HFF-Myc (cell line): Measurements from ENCODE around the gene RAVER1.

ENCODE experiments used
- DNase-seq: peaks from one replicate; pipeline ENCODE4 v3.0.0-alpha.2; 2011; ENCODE audit warnings: low read depth; ENCODE audit errors: extremely low read depth
- H3K4me3 ChIP-seq: replicated peaks from 2 replicates; pipeline ENCODE4 v1.5.1; 2011; ENCODE audit warnings: low read depth, mild to moderate bottlenecking, control low read depth, low read length
- TF ChIP-seq, protein P1 (sequence below): IDR thresholded peaks from 2 replicates; pipeline ENCODE4 v1.5.1; 2012; ENCODE audit warnings: mild to moderate bottlenecking, low read depth, low read length, control low read depth; ENCODE audit errors: missing control alignments

Gene RAVER1

DNA sequence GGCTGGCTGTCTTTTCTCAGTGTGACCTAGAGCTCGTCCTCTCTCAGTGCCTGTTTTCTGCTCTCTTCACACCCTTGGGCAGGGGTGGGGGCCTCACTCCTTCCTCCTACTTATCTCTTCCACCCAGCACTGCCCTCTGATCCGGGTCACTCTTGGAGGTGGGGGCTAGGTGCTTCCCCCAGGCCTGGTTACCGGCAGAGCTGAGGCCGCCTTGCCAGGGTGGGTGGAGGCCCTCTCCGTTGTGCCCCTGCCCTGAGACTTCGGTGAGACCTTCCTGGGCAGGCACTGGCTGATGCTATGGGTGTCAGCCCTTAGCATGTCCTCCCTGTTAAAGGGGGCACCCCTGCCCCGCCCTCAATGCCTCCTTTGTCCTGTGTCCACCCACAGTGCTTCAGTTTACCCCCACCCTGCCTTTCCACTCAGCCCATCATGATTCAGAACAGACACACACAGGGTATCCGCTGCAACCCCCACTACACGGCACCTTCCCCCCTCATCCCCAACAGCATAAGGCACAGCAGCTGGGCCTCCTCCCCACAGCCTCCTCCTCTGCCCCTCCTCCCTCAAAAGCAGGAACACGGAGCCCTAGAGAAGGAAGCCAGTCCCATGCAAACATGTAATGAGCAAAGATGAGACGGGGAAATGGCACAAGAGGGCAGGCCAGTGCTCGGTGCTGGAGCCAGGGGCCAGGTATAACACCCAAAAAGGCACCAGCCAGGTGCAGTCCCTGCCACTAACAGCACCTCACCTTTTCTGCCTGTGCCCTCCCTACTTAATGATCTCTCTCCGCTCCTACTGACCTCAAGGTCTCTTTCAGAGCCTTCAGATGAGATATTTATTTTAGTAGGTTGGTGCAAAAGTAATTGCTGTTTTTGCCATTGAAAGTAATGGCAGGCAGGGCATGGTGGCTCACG, 33.5 kb downstream of the RAVER1 start:
- no peak for DNase-seq
- TF ChIP-seq, protein P1, sequence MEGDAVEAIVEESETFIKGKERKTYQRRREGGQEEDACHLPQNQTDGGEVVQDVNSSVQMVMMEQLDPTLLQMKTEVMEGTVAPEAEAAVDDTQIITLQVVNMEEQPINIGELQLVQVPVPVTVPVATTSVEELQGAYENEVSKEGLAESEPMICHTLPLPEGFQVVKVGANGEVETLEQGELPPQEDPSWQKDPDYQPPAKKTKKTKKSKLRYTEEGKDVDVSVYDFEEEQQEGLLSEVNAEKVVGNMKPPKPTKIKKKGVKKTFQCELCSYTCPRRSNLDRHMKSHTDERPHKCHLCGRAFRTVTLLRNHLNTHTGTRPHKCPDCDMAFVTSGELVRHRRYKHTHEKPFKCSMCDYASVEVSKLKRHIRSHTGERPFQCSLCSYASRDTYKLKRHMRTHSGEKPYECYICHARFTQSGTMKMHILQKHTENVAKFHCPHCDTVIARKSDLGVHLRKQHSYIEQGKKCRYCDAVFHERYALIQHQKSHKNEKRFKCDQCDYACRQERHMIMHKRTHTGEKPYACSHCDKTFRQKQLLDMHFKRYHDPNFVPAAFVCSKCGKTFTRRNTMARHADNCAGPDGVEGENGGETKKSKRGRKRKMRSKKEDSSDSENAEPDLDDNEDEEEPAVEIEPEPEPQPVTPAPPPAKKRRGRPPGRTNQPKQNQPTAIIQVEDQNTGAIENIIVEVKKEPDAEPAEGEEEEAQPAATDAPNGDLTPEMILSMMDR: no peak
- H3K4me3 ChIP-seq: no peak overlapping the region

DNA sequence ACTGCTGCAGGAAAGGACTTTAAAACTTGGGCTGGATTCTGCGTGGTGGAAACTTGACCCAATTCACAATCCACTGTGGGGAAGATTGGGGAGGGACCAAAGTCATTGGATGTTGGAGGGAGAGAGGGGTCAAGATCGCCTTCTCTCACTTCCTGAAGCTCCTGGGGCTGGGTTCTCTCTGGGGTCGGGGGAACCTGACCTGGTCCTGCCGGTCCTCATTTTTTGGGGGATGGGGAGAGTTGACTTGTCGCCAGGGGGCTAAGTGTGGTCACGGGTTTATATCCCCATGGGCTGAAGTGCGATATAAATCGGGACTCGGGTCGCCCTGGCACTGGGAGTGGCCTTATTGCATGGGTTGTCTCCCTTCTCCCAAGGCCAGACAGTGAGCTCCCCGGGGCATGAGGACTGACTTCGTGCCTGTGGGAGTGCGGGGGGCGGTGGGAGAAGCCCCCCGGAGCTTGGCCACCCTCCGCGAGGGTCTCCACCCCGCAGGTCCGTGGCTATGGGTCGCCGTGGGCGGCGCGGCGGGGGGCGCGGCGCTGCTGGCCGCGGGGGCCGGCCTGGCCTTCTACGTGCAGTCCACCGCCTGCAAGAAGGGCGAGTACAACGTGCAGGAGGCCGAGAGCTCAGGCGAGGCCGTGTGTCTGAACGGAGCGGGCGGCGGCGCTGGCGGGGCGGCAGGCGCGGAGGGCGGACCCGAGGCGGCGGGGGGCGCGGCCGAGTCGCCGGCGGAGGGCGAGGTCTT, 37.3 kb downstream of the RAVER1 start:
- no peak for DNase-seq
- TF ChIP-seq, protein P1: no peak
- H3K4me3 ChIP-seq: no peak overlapping the region

GRCh38 chr19:10295305-10295846, 38.0 kb downstream of the RAVER1 start:
- TF ChIP-seq, protein P1: peak; percentile 7
- H3K4me3 ChIP-seq: no peak overlapping the region
- no peak for DNase-seq

- TF ChIP-seq, protein P1: no peak
- H3K4me3 ChIP-seq: no peak overlapping the region
- no peak for DNase-seq
Observed at GRCh38 chr19:10294368-10294697, 39.0 kb downstream of the RAVER1 start.

DNA sequence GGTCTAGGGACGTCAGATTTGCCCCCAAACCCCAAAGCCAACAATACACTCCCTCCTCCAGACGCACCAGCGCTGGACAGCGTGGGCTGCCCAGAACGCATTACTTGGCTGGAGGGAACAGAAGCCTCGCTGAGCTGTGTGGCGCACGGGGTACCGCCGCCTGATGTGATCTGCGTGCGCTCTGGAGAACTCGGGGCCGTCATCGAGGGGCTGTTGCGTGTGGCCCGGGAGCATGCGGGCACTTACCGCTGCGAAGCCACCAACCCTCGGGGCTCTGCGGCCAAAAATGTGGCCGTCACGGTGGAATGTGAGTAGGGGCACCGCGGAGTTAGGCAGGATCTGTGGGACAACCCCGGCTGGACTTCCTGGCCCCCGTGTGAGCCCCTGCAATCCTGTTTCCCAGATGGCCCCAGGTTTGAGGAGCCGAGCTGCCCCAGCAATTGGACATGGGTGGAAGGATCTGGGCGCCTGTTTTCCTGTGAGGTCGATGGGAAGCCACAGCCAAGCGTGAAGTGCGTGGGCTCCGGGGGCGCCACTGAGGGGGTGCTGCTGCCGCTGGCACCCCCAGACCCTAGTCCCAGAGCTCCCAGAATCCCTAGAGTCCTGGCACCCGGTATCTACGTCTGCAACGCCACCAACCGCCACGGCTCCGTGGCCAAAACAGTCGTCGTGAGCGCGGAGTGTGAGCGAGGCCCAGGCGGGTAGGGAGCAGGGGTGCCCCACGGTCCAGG, 39.5 kb downstream of the RAVER1 start:
- DNase-seq: no peak
- no peak overlapping the region for H3K4me3 ChIP-seq
- TF ChIP-seq, protein P1: no peak

DNA sequence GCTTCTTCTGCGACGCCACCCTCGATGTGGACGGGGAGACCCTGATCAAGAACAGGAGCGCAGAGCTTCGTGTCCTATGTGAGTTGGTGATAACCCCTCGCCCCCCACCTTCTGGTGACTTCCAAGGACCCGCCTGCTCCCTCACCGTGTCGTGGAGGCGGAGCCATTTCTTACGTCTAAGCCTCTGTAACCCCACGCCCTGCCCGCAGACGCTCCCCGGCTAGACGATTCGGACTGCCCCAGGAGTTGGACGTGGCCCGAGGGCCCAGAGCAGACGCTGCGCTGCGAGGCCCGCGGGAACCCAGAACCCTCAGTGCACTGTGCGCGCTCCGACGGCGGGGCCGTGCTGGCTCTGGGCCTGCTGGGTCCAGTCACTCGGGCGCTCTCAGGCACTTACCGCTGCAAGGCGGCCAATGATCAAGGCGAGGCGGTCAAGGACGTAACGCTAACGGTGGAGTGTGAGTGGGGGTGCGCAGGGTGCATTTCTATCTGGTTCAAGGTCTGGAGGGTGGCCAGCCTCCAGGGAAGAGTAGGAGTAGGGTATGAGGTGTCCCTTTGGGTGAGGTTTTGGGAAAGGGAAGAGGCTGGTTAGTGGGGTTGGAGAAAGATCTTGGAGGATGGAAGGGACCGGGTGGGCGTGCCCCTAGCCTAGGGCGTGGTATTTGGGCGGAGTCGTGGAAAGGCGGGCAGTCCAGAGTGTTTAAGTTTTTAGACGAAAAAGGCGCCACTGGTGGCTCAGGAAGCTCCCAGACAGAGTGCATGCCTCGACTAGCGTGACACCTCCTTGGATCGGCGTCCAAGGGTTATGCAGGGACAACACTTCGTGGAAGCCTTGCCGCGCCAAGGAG, 40.3 kb downstream of the RAVER1 start:
- H3K4me3 ChIP-seq: 0 out of 2 replicates have a peak overlapping the region, but pooled peaks have one; percentile 7
- TF ChIP-seq, protein P1: no peak
- DNase-seq: no peak
